ENCODE measurements around the gene WNT9B.
"Not testable (repeated sequence)": the region's sequence is repeated elsewhere in the genome, so short reads cannot be mapped to it uniquely, and the experiment has no call there.

The WNT9B gene

GRCh38 chr17:46822388-46822921, 28.9 kb upstream of the WNT9B start:
- peak; percentile 38 for DNase-seq (ENCODE audit: low spot score)

DNA sequence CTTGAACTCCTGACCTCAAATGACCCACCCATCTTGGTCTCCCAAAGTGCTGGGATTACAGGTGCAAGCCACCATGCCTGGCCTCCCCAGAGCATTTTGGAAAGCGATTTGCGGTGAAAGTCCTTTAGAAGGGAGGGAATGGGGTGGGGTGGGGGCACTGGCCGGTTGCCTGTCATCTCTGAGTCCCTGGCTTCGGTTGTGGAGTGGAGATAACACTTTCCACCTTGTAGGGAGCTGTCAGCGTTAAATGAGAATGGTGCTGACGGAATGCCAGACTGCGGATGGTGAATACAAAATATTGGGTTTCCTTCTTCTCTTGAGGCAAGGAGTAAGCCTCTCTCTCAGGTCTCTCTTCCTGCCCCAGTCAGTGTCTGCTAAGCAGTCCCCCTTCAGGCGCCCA, 27.7 kb upstream of the WNT9B start:
- no peak for DNase-seq (ENCODE audit: low spot score)

GRCh38 chr17:46826116-46826515, 25.3 kb upstream of the WNT9B start:
- DNase-seq (ENCODE audit: low spot score) = no peak

DNA sequence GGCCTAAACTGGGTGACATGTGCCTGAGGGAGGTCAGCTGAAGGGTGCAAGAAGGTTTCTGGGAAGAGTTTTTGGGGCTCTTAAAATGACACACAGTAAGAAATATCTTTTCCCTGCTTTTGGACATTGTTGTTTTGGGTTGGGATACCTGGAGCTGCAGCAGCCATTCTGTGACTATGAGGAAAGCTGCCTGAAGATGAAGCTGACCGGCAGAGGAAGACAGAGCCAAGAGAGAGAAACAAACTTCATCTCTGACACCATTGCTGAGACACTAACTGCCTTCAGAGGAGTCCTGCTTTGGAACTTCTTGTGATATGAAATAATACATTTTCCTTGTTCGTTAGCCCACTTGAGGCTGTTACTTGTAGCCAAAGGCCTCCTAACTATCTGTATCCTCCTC, 24.1 kb upstream of the WNT9B start:
- no peak for DNase-seq (ENCODE audit: low spot score)

- no peak for DNase-seq (ENCODE audit: low spot score)
Measured at GRCh38 chr17:46831573-46832330, 19.6 kb upstream of the WNT9B start.

DNA sequence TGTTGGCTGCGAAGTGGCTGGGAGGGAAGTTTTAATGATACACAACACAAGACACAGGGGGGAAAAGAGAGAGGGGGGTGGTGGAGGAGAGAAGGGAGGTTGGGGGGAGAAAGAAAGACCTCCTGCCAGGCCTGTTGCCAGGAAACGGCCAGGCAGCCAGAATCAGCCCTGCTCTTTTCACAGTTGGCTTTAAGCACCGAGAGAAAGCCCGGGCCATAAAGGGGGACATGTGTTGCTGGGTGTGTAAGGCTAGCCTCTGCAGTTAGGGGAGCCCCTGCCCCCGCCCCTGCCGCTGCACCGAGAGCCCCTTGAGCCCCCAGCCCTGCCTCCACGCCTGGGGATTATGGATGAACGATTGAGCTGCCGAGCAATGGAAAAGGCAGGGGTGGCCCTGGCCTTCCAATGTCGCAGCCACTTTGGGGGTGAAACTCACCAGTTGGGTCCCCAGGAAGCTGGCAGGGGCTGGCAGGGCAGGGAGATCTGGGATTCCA, 19.0 kb upstream of the WNT9B start:
- no peak for DNase-seq (ENCODE audit: low spot score)

GRCh38 chr17:46832945-46833839, 18.2 kb upstream of the WNT9B start:
- no peak for DNase-seq (ENCODE audit: low spot score)

DNA sequence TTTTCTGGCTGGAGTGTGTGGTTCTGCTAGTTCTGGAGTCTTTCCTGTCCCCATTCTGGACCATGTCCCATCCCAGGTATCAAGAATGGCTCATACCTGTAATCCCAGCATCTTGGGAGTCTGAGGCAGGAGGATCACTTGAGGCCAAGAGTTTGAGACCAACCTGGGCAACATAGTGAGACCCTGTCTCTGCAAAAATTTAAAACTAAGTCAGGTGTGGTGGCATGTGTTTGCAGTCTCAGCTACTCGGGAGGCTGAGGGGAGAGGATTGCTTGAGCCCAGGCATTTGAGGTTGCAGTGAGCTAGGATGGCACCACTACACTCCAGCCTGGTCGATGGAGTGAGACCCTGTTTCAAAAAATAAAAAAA, 17.6 kb upstream of the WNT9B start:
- DNase-seq (ENCODE audit: low spot score) = no peak

GRCh38 chr17:46834846-46835245, 16.5 kb upstream of the WNT9B start:
- no peak for DNase-seq (ENCODE audit: low spot score)

DNA sequence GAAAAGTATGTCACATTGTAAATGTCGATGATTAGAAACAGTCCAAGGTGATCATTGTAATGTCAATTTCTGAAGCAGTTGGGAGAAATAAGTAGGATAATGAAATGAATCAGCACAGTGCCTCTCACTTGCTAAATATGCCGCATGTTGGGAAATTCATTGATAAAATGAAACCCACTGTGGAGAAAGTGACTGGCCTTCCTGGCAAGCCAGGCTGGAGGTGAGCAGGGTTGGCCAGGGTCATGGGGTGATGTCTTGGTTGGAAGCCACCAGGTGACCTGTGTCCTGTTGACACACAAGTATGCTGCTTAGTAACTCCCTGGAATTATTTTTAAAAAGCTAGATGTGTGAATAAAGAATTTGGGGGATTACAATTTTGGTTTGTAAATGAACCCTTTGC, 14.9 kb upstream of the WNT9B start:
- no peak for DNase-seq (ENCODE audit: low spot score)

GRCh38 chr17:46837521-46837920, 13.9 kb upstream of the WNT9B start:
- DNase-seq (ENCODE audit: low spot score) = no peak

GRCh38 chr17:46839211-46839610, 12.2 kb upstream of the WNT9B start:
- no peak for DNase-seq (ENCODE audit: low spot score)

- DNase-seq (ENCODE audit: low spot score) = not testable (repeated sequence)
Measured at GRCh38 chr17:46840596-46840995, 10.8 kb upstream of the WNT9B start.

- peak; percentile 10 for DNase-seq (ENCODE audit: low spot score)
Measured at GRCh38 chr17:46841561-46842379, 9.6 kb upstream of the WNT9B start.

DNA sequence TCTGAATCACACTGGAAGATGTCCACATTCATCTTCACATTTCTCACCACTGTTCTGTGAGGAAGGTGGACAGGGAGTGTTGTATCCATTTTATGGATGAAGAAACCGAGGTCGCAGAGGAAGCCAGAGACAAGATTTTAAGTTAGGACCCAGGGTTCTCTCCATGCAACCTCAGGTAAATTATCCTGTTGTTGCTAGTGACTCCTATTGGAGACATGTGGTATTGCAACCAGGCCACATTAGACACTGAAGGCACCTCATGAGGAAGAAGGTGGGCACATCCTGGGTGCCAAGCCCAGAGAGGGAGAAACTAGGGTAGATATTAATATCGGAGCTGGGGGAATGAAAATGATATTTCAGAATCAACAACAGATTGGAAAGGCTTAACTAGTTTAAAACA, 8.5 kb upstream of the WNT9B start:
- DNase-seq (ENCODE audit: low spot score) = peak; percentile 10

GRCh38 chr17:46847204-46848191, 3.9 kb upstream of the WNT9B start:
- DNase-seq (ENCODE audit: low spot score) = no peak

- no peak for DNase-seq (ENCODE audit: low spot score)
Measured at GRCh38 chr17:46848534-46848933, 2.8 kb upstream of the WNT9B start.

DNA sequence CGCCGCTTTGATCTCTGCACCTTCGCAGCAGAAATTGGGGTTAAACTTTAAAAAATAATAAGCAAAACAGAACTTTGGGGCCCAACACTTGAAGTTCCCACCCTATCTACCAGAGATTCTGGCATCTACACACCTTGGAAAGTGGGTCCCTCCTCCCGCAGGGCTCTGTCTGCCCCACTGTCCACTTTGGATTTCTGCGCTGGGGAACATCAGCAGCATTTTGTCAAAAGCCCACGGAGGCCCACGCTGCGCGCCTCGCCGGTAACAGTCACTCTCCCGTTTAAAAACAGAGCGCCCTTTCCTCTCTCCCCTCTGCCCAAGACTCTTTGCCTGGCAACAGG, 725 bp upstream of the WNT9B start:
- DNase-seq (ENCODE audit: low spot score) = no peak

GRCh38 chr17:46853896-46854444, 2.6 kb downstream of the WNT9B start:
- DNase-seq (ENCODE audit: low spot score) = no peak

- no peak for DNase-seq (ENCODE audit: low spot score)
Measured at GRCh38 chr17:46854515-46854914, 3.1 kb downstream of the WNT9B start.

- DNase-seq (ENCODE audit: low spot score) = no peak
Measured at GRCh38 chr17:46854948-46855347, 3.6 kb downstream of the WNT9B start.

Measured in hematopoietic multipotent progenitor cell treated with erythropoietin and hydrocortisone succinate and interleukin-3 and kit ligand, for 15 days (in vitro differentiated cells).